Mesothelial cell of epicardium (in vitro differentiated cells): ENCODE data around the gene HBZ. TPM values are rescaled to one million over a fixed set of nuclear protein-coding genes. Genes with fewer than 3 reads are reported as not detected.
"Not testable (repeated sequence)": the region's sequence is repeated elsewhere in the genome, so short reads cannot be mapped to it uniquely, and the experiment has no call there.

ENCODE experiments used
- DNase-seq, 2 experiments: peaks; one replicate each; pipeline ENCODE4 v3.0.0; 2021; ENCODE audit warnings: low spot score in 2 of 2; ENCODE audit not compliant: unreplicated experiment in 2 of 2
- H3K27ac Mint-ChIP-seq: 2 replicates; pipeline ENCODE4 v1.8.0; 2021; ENCODE audit warnings: mixed read lengths
- H3K27me3 Mint-ChIP-seq: 2 replicates; pipeline ENCODE4 v1.8.0; 2021; ENCODE audit warnings: low read depth, mixed read lengths
- H3K36me3 Mint-ChIP-seq: 2 replicates; pipeline ENCODE4 v1.8.0; 2021; ENCODE audit warnings: mixed read lengths
- H3K4me1 Mint-ChIP-seq: 2 replicates; pipeline ENCODE4 v1.8.0; 2021; ENCODE audit warnings: mixed read lengths
- H3K4me3 Mint-ChIP-seq: 2 replicates; pipeline ENCODE4 v1.8.0; 2021; ENCODE audit warnings: mild to moderate bottlenecking, moderate library complexity, mixed read lengths
- H3K9me3 Mint-ChIP-seq: 2 replicates; pipeline ENCODE4 v1.8.0; 2021; ENCODE audit warnings: mixed read lengths
- total RNA-seq: library from RNA; stranded (reverse); gene quantifications from 3 replicates; pipeline ENCODE4 v1.2.1, GENCODE V29; 2021
- TF ChIP-seq, protein P1 (sequence below): fragments of 200-600 bp; sonication (generic); IDR thresholded peaks from one replicate; pipeline ENCODE4 v1.5.0; 2021; ENCODE audit warnings: antibody characterized with exemption; ENCODE audit not compliant: unreplicated experiment

HBZ gene
- total RNA-seq, 1 donor from 2014 or later, result not detected

DNA sequence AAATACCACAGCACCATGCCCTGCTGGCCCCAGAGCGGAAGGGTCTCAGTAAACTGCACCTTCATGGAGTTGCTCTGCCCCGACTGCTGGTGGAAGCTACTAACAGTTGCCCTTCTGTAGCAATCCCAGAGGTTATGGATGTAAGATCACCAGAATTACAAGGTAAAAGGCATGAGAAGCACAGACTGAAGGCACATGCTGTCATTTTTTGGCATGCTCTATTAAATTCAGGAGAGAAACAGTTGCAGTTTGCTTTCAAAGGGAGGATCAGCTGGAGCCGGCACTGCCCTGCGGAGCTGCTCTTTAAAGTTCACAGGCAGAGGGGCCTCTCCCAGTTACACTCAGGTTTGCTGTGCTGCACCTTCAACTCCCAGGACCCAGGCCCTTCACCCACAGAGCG lies 33.1 kb upstream of the HBZ start:
- TF ChIP-seq, protein P1, sequence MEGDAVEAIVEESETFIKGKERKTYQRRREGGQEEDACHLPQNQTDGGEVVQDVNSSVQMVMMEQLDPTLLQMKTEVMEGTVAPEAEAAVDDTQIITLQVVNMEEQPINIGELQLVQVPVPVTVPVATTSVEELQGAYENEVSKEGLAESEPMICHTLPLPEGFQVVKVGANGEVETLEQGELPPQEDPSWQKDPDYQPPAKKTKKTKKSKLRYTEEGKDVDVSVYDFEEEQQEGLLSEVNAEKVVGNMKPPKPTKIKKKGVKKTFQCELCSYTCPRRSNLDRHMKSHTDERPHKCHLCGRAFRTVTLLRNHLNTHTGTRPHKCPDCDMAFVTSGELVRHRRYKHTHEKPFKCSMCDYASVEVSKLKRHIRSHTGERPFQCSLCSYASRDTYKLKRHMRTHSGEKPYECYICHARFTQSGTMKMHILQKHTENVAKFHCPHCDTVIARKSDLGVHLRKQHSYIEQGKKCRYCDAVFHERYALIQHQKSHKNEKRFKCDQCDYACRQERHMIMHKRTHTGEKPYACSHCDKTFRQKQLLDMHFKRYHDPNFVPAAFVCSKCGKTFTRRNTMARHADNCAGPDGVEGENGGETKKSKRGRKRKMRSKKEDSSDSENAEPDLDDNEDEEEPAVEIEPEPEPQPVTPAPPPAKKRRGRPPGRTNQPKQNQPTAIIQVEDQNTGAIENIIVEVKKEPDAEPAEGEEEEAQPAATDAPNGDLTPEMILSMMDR, result no peak
- DNase-seq, result no peak
- H3K4me1 Mint-ChIP-seq, result no peaks in the 10 kb centered on the region

DNA sequence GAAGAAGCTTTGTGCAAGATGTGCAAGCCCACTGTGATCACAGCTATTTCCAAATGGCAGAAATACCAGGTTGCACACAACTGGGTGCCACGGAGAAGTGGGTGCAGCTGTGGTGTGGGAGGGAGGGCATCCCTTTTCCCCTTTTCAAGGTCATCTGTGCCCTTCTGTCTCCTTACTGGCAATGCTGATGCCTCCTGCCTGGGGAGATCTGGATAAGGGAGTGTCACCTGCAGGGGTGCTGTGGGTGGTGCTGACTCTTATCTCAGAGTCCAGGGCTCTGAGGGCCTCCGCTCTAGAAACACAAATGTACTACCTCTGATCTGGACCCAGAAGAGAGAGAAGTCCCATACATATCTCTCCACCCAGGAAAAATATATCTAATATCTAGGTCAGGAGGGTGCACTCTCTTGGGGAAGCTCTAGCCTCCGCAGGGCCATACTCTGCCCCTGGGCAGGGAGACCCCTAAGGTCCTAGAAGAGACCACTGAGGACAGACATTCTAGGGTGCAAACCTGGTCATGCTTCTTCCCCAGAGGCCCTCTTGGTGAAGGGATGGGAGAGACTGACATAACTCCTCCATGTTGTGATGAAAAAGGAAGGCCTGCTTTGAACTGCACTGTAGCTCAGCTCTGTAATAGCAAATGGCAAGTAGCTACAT lies 32.5 kb upstream of the HBZ start:
- no peaks in the 10 kb centered on the region for H3K9me3 Mint-ChIP-seq
- H3K4me1 Mint-ChIP-seq, result no peaks in the 10 kb centered on the region
- H3K27ac Mint-ChIP-seq, result no peak overlapping the region
- no peak for DNase-seq
- H3K36me3 Mint-ChIP-seq, result peaks cover 8% of the 10 kb centered on the region
- H3K4me3 Mint-ChIP-seq, result no peak overlapping the region
- TF ChIP-seq, protein P1, result no peak
- H3K27me3 Mint-ChIP-seq, result no peaks in the 10 kb centered on the region

More for the DNA sequence above, 33.1 kb upstream of the HBZ start:
- H3K27me3 Mint-ChIP-seq, result no peaks in the 10 kb centered on the region
- peaks cover 10% of the 10 kb centered on the region for H3K36me3 Mint-ChIP-seq
- no peak overlapping the region for H3K27ac Mint-ChIP-seq
- no peak overlapping the region for H3K4me3 Mint-ChIP-seq
- no peaks in the 10 kb centered on the region for H3K9me3 Mint-ChIP-seq

DNA sequence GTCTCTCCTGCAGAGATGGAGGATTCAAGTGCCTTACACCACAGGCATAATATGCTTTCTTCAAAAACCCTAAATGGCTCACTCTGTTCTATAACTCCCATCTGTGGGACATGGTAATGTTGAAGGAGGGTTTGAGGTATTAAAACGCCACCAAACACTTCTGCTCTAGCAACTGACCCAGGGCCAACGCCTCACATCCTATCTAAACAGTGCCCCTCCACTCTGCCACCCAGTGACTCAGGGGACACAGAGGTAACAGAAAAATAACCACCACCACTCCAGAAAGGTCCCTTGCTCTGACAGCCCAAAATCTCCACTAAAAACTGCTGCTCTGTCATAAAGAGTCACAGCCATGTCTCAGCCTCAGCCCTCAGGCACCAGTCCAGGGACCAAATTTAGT lies 31.7 kb upstream of the HBZ start:
- TF ChIP-seq, protein P1, result no peak
- Mint-ChIP-seq H3K27me3 (no peaks in the 10 kb centered on the region), H3K36me3 (peaks cover 6% of the 10 kb centered on the region), H3K4me3 (no peak overlapping the region), H3K9me3 (no peaks in the 10 kb centered on the region), H3K4me1 (no peaks in the 10 kb centered on the region), H3K27ac (no peak overlapping the region)
- no peak for DNase-seq

DNA sequence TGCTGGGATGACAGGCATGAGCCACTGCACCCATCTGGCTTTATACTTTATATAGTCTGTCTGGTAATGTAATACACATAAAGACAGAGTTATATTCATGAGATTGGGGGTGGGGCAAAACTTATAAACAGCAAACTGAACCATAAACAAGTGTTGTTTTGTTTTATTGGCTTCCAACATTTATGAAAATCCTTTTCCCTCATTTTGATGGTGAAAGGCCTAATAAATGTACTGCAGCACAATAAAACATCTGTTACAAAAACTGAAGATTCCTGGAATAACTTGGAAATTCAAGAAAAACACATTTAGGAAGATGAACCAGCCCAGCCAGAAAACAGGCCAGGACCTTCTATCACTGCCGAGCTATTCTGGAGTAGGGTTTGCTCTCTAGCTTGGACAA lies 30.1 kb upstream of the HBZ start:
- no peaks in the 10 kb centered on the region for H3K9me3 Mint-ChIP-seq
- H3K4me1 Mint-ChIP-seq, result no peaks in the 10 kb centered on the region
- H3K27me3 Mint-ChIP-seq, result no peaks in the 10 kb centered on the region
- no peak overlapping the region for H3K27ac Mint-ChIP-seq
- H3K4me3 Mint-ChIP-seq, result no peak overlapping the region
- no peak for DNase-seq
- H3K36me3 Mint-ChIP-seq, result peaks cover 2% of the 10 kb centered on the region
- TF ChIP-seq, protein P1, result no peak

DNA sequence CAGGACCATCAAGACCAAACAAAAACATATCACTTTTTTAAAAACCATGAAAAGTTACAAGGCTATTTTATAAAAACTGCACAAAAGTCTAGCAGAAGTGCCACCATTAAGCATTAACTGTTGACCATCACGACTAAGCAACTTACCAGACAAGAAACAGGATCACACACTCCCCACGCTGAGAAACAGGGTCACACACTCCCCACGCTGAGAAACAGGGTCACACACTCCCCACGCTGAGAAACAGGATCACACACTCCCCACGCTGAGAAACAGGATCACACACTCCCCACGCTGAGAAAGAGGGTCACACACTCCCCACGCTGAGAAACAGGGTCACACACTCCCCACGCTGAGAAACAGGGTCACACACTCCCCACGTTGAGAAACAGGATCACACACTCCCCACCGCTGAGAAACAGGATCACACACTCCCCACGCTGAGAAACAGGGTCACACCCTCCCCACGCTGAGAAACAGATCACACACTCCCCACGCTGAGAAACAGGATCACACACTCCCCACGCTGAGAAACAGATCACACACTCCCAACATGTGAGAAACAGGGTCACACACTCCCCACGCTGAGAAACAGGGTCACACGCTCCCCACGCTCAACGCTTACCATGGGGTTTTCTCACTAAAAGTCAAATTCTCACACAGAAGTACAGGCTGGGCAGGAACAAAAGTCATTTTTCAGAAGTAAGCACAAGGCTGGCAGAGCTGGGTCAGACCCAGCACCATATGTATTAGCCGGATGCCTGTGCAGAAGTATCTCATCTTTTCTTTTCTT lies 28.7 kb upstream of the HBZ start:
- not testable (repeated sequence) for H3K27ac Mint-ChIP-seq, H3K36me3 Mint-ChIP-seq

DNA sequence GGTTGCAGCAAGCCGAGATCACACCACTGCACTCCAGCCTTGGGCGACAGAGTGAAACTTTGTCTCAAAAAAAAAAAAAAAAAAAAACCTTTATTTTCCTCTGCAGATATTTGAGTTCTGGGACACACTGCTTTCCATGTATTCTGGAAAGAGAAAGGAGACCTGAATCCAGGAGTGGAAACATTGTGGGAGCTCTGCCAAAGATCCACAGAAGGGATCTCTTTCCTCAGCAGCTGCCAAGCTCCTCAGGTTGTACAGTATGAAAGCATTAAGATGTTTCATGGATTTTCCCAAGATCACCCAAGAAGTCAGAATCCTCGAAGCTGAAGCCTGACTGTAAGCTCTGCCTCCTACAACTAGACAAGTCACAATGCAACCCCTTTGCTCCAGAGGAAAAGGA lies 27.4 kb upstream of the HBZ start:
- no peak overlapping the region for H3K27ac Mint-ChIP-seq
- DNase-seq, result no peak
- H3K4me1 Mint-ChIP-seq, result no peaks in the 10 kb centered on the region
- TF ChIP-seq, protein P1, result no peak
- no peak overlapping the region for H3K4me3 Mint-ChIP-seq
- no peaks in the 10 kb centered on the region for H3K9me3 Mint-ChIP-seq
- no peaks in the 10 kb centered on the region for H3K27me3 Mint-ChIP-seq
- H3K36me3 Mint-ChIP-seq, result peaks cover 4% of the 10 kb centered on the region

More for the DNA sequence above, 28.7 kb upstream of the HBZ start:
- not testable (repeated sequence) for H3K4me3 Mint-ChIP-seq, DNase-seq, H3K4me1 Mint-ChIP-seq, H3K27me3 Mint-ChIP-seq, H3K9me3 Mint-ChIP-seq
